WTC11 (cell line): Measurements from ENCODE around the gene BOD1L1. TPM values are rescaled to one million over a fixed set of nuclear protein-coding genes. Genes with fewer than 3 reads are reported as not detected.

Source experiments
- ATAC-seq: fragments of 200-7000 bp; cut with Tn5 transposase; 2 replicates; pipeline ENCODE4 v1.10.0; 2021; ENCODE audit warnings: mild to moderate bottlenecking, moderate library complexity
- CTCF ChIA-PET: fragments of 300-600 bp; sonication (Branson Sonifier 250); formaldehyde crosslinking; loops from one replicate; lab custom pipeline; 2021; ENCODE audit warnings: antibody characterized with exemption; lab: Charles Lee
- POLR2A ChIA-PET: fragments of 350-600 bp; sonication (Branson Sonifier 250); formaldehyde crosslinking; loops from one replicate; lab custom pipeline; 2021; ENCODE audit warnings: antibody characterized with exemption; lab: Charles Lee
- DNase-seq: peaks from one replicate; pipeline ENCODE4 v3.0.0; 2021; ENCODE audit warnings: low spot score
- H3K27ac Mint-ChIP-seq: 2 replicates; pipeline ENCODE4 v1.8.0; 2021; ENCODE audit warnings: mixed read lengths
- H3K27me3 Mint-ChIP-seq: 2 replicates; pipeline ENCODE4 v1.8.0; 2021; ENCODE audit warnings: low read depth, mild to moderate bottlenecking, moderate library complexity, mixed read lengths
- H3K36me3 Mint-ChIP-seq: 2 replicates; pipeline ENCODE4 v1.8.0; 2021; ENCODE audit warnings: mixed read lengths
- H3K4me1 Mint-ChIP-seq: 2 replicates; pipeline ENCODE4 v1.8.0; 2022; ENCODE audit warnings: mixed read lengths
- H3K4me3 Mint-ChIP-seq: 2 replicates; pipeline ENCODE4 v1.8.0; 2021; ENCODE audit warnings: mild to moderate bottlenecking, moderate library complexity, mixed read lengths
- H3K9me3 Mint-ChIP-seq: 2 replicates; pipeline ENCODE4 v1.8.0; 2021; ENCODE audit warnings: mixed read lengths
- CTCF ChIP-seq: fragments of 200-600 bp; IDR thresholded peaks from 2 replicates; pipeline ENCODE4 v1.8.0; 2022; ENCODE audit warnings: antibody characterized with exemption
- ELF4 ChIP-seq: sonication (generic); formaldehyde crosslinking; IDR thresholded peaks from 2 replicates; pipeline ENCODE4 v1.8.1; 2022; ENCODE audit warnings: low read depth, mild to moderate bottlenecking, moderate library complexity, missing genetic modification reagents
- FOXJ3 ChIP-seq: sonication (generic); formaldehyde crosslinking; IDR thresholded peaks from 2 replicates; pipeline ENCODE4 v1.9.0; 2021; ENCODE audit warnings: missing genetic modification reagents, mild to moderate bottlenecking, borderline replicate concordance
- FOXP4 ChIP-seq: sonication (generic); formaldehyde crosslinking; IDR thresholded peaks from 2 replicates; pipeline ENCODE4 v1.8.0; 2022; ENCODE audit warnings: mild to moderate bottlenecking, missing genetic modification reagents
- JAZF1 ChIP-seq: fragments of 250-450 bp; sonication (Bioruptor Pico); IDR thresholded peaks from 2 replicates; pipeline ENCODE4 v1.9.0; 2021; ENCODE audit warnings: moderate library complexity, mild to moderate bottlenecking, inconsistent platforms
- JUN ChIP-seq: sonication (generic); formaldehyde crosslinking; IDR thresholded peaks from 2 replicates; pipeline ENCODE4 v1.8.0; 2023; ENCODE audit warnings: mild to moderate bottlenecking, missing genetic modification reagents
- KAT7 ChIP-seq: sonication (generic); formaldehyde crosslinking; IDR thresholded peaks from 2 replicates; pipeline ENCODE4 v1.8.1; 2023; ENCODE audit warnings: missing genetic modification reagents, mild to moderate bottlenecking, borderline replicate concordance
- NFYB ChIP-seq: sonication (generic); formaldehyde crosslinking; conservative IDR thresholded peaks from 2 replicates; pipeline ENCODE4 v1.8.0; 2022; ENCODE audit warnings: low read depth, missing genetic modification reagents
- RORB ChIP-seq: fragments of 250-450 bp; sonication (Bioruptor Pico); IDR thresholded peaks from 2 replicates; pipeline ENCODE4 v1.9.0; 2021; ENCODE audit warnings: mild to moderate bottlenecking
- SMAD3 ChIP-seq: sonication (generic); formaldehyde crosslinking; IDR thresholded peaks from 2 replicates; pipeline ENCODE4 v1.8.0; 2022; ENCODE audit warnings: missing genetic modification reagents, mild to moderate bottlenecking, borderline replicate concordance
- ZNF138 ChIP-seq: sonication (generic); formaldehyde crosslinking; conservative IDR thresholded peaks from 2 replicates; pipeline ENCODE4 v1.8.1; 2022; ENCODE audit warnings: mild to moderate bottlenecking, moderate library complexity, missing genetic modification reagents
- total RNA-seq: library from RNA; stranded (reverse); gene quantifications from 3 replicates; pipeline ENCODE4 v1.2.3, GENCODE V29; 2021
- TF ChIP-seq, protein P1 (sequence below): sonication (generic); formaldehyde crosslinking; IDR thresholded peaks from 2 replicates; pipeline ENCODE4 v1.8.0; 2022; ENCODE audit warnings: mild to moderate bottlenecking, missing genetic modification reagents
- TF ChIP-seq, protein P2 (sequence below): sonication (generic); formaldehyde crosslinking; IDR thresholded peaks from 2 replicates; pipeline ENCODE4 v1.8.1; 2022; ENCODE audit warnings: mild to moderate bottlenecking, missing genetic modification reagents, moderate library complexity, borderline replicate concordance
- TF ChIP-seq, protein P3 (sequence below): sonication (generic); formaldehyde crosslinking; IDR thresholded peaks from 2 replicates; pipeline ENCODE4 v1.8.1; 2023; ENCODE audit warnings: mild to moderate bottlenecking, missing genetic modification reagents, borderline replicate concordance

The BOD1L1 gene
- total RNA-seq, 1 experiment from 2014 or later, result 43.5 TPM

- TF ChIP-seq, protein P1, sequence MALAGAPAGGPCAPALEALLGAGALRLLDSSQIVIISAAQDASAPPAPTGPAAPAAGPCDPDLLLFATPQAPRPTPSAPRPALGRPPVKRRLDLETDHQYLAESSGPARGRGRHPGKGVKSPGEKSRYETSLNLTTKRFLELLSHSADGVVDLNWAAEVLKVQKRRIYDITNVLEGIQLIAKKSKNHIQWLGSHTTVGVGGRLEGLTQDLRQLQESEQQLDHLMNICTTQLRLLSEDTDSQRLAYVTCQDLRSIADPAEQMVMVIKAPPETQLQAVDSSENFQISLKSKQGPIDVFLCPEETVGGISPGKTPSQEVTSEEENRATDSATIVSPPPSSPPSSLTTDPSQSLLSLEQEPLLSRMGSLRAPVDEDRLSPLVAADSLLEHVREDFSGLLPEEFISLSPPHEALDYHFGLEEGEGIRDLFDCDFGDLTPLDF (CRISPR knock-in tag), result no peak
- TF ChIP-seq FOXJ3 (CRISPR knock-in tag) (no peak), NFYB (no peak), RORB (CRISPR knock-in tag) (no peak), FOXP4 (CRISPR knock-in tag) (no peak), ZNF138 (CRISPR knock-in tag) (no peak), ELF4 (CRISPR knock-in tag) (no peak), CTCF (no peak), JAZF1 (CRISPR knock-in tag) (no peak)
Measured at GRCh38 chr4:13674971-13675370, 47.4 kb upstream of the BOD1L1 start (continued).

- CTCF ChIA-PET, result interaction anchor here (1.0 kb wide), 1 partner anchor 19 kb away, joined by 3 read pairs; no protein-coding TSS in a partner anchor
- Mint-ChIP-seq H3K36me3 (no peaks in the 10 kb centered on the region), H3K4me1 (no peaks in the 10 kb centered on the region), H3K9me3 (peaks cover 6% of the 10 kb centered on the region; the same call in 1 of the 2 replicates), H3K27ac (no peak overlapping the region), H3K27me3 (no peaks in the 10 kb centered on the region), H3K4me3 (no peak overlapping the region)
- POLR2A ChIA-PET, result no interaction called here
- no peak for ATAC-seq
- TF ChIP-seq JAZF1 (CRISPR knock-in tag) (no peak), SMAD3 (CRISPR knock-in tag) (no peak), JUN (no peak), KAT7 (CRISPR knock-in tag) (no peak)
- TF ChIP-seq, protein P2, sequence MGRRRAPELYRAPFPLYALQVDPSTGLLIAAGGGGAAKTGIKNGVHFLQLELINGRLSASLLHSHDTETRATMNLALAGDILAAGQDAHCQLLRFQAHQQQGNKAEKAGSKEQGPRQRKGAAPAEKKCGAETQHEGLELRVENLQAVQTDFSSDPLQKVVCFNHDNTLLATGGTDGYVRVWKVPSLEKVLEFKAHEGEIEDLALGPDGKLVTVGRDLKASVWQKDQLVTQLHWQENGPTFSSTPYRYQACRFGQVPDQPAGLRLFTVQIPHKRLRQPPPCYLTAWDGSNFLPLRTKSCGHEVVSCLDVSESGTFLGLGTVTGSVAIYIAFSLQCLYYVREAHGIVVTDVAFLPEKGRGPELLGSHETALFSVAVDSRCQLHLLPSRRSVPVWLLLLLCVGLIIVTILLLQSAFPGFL (CRISPR knock-in tag), result no peak
- TF ChIP-seq, protein P3, sequence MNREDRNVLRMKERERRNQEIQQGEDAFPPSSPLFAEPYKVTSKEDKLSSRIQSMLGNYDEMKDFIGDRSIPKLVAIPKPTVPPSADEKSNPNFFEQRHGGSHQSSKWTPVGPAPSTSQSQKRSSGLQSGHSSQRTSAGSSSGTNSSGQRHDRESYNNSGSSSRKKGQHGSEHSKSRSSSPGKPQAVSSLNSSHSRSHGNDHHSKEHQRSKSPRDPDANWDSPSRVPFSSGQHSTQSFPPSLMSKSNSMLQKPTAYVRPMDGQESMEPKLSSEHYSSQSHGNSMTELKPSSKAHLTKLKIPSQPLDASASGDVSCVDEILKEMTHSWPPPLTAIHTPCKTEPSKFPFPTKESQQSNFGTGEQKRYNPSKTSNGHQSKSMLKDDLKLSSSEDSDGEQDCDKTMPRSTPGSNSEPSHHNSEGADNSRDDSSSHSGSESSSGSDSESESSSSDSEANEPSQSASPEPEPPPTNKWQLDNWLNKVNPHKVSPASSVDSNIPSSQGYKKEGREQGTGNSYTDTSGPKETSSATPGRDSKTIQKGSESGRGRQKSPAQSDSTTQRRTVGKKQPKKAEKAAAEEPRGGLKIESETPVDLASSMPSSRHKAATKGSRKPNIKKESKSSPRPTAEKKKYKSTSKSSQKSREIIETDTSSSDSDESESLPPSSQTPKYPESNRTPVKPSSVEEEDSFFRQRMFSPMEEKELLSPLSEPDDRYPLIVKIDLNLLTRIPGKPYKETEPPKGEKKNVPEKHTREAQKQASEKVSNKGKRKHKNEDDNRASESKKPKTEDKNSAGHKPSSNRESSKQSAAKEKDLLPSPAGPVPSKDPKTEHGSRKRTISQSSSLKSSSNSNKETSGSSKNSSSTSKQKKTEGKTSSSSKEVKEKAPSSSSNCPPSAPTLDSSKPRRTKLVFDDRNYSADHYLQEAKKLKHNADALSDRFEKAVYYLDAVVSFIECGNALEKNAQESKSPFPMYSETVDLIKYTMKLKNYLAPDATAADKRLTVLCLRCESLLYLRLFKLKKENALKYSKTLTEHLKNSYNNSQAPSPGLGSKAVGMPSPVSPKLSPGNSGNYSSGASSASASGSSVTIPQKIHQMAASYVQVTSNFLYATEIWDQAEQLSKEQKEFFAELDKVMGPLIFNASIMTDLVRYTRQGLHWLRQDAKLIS, result no peak
- DNase-seq, result no peak
Measured at GRCh38 chr4:13673167-13673566, 45.6 kb upstream of the BOD1L1 start.
